ENCODE measurements around the gene APCDD1L. TPM values are rescaled to one million over a fixed set of nuclear protein-coding genes. Genes with fewer than 3 reads are reported as not detected.
A peak's percentile ranks its signal among the peaks of the same experiment; 100 is the strongest.
"Not testable (repeated sequence)": the region's sequence is repeated elsewhere in the genome, so short reads cannot be mapped to it uniquely, and the experiment has no call there.

APCDD1L gene
- total and polyA plus RNA-seq, 2 of the 8 experiments (the other 6 are each of a cell fraction or from before 2014, with no cell fraction given) = 0.83 to 3.1 TPM

GRCh38 chr20:58542034-58542410, 26.8 kb upstream of the APCDD1L start:
- H3K27ac ChIP-seq (ENCODE audit: low read depth, low read length); H2BK120ac ChIP-seq (replicated peaks; ENCODE audit: low read depth, low read length); H3K4ac ChIP-seq (replicated peaks; ENCODE audit: insufficient read length, low read depth, low read length); H2BK5ac ChIP-seq (ENCODE audit: low read depth, low read length); H2BK15ac ChIP-seq (ENCODE audit: low read length); H4K8ac ChIP-seq (ENCODE audit: extremely low read depth, insufficient read depth, low read length); H3K18ac ChIP-seq (ENCODE audit: extremely low read depth, low read length); H2BK12ac ChIP-seq (ENCODE audit: low read depth, low read length); H3K79me2 ChIP-seq (ENCODE audit: control insufficient read depth in 1 of 2, insufficient read depth in 2 of 2, low read length in 2 of 2); H2BK20ac ChIP-seq (ENCODE audit: low read length); H2AFZ ChIP-seq (ENCODE audit: low read length); H3K23me2 ChIP-seq (ENCODE audit: low read depth, low read length); H3K56ac ChIP-seq (replicated peaks; ENCODE audit: insufficient read length, low read depth, low read length); H4K5ac ChIP-seq (ENCODE audit: insufficient read length, low read depth, low read length); H3K4me1 ChIP-seq (replicated peaks in 1 of 4; ENCODE audit: control insufficient read depth in 3 of 4, insufficient read depth in 4 of 4, low read length in 3 of 4); H4K91ac ChIP-seq (replicated peaks; ENCODE audit: insufficient read length, low read length); H3K4me2 ChIP-seq (ENCODE audit: insufficient read depth in 1 of 2, low read depth in 2 of 2, low read length in 2 of 2); H4K20me1 ChIP-seq (replicated peaks in 1 of 2; ENCODE audit: control insufficient read depth in 1 of 2, insufficient read depth in 2 of 2, low read length in 2 of 2); H3K36me3 ChIP-seq (ENCODE audit: control insufficient read depth in 2 of 4, insufficient read depth in 4 of 4, low read length in 3 of 4); H3K23ac ChIP-seq (ENCODE audit: insufficient read length); H3K14ac ChIP-seq (ENCODE audit: insufficient read length); CTCF ChIA-PET (ENCODE audit: partially characterized antibody); H3K79me1 ChIP-seq (ENCODE audit: low read depth, low read length); H3K27me3 ChIP-seq (replicated peaks in 1 of 4; ENCODE audit: control insufficient read depth in 3 of 4, extremely low read depth in 1 of 4, insufficient read depth in 3 of 4, low read length in 3 of 4); H3K9ac ChIP-seq (replicated peaks in 1 of 4; ENCODE audit: extremely low read depth in 1 of 4, low read depth in 3 of 4, low read length in 3 of 4); FAIRE-seq; H2AK5ac ChIP-seq (ENCODE audit: low read depth, low read length); H3K4me3 ChIP-seq (ENCODE audit: extremely low read depth in 1 of 4, insufficient read depth in 2 of 4, low read depth in 3 of 4, low read length in 4 of 4): not testable (repeated sequence)
- 93% methylated on average over 2 of the region's 6 CpGs; no CpG with 5 or more reads in 1 of the 2 experiments for WGBS, 2 experiments (ENCODE audit: extremely low coverage in 1 of 2, insufficient coverage in 1 of 2, insufficient read length in 1 of 2, insufficient replicate concordance in 2 of 2, low coverage in 1 of 2, low lambda C conversion rate in 2 of 2, missing lambda C conversion rate in 1 of 2)
- DNase-seq (ENCODE audit: low read depth in 1 of 2, low spot score in 2 of 2) = peak in 1 of 2 experiments; percentile 29
- peaks cover 3 to 12% of the 10 kb centered on the region in 2 experiments for H3K9me3 ChIP-seq (ENCODE audit: insufficient read depth in 2 of 2, low read depth in 1 of 2, low read length in 1 of 2)
- POLR2A ChIA-PET (ENCODE audit: partially characterized antibody) = interaction anchor here (1.0 to 1.3 kb wide), 2 partner anchors 9 to 244 kb away, joined by 3 read pairs; no protein-coding TSS in a partner anchor
